Kasumi-1 (cell line): ENCODE data around the gene STH.
"Not testable (repeated sequence)": the region's sequence is repeated elsewhere in the genome, so short reads cannot be mapped to it uniquely, and the experiment has no call there.

Experiments used
- DNase-seq, 2 experiments: peaks; one replicate each; lab custom pipeline; 2025; lab: John Stamatoyannopoulos, UW

The STH gene

GRCh38 chr17:46006082-46006481 lies 7.0 kb downstream of the STH start:
- not testable (repeated sequence) for DNase-seq

GRCh38 chr17:46007461-46007965 lies 8.5 kb downstream of the STH start:
- DNase-seq: no peak

DNA sequence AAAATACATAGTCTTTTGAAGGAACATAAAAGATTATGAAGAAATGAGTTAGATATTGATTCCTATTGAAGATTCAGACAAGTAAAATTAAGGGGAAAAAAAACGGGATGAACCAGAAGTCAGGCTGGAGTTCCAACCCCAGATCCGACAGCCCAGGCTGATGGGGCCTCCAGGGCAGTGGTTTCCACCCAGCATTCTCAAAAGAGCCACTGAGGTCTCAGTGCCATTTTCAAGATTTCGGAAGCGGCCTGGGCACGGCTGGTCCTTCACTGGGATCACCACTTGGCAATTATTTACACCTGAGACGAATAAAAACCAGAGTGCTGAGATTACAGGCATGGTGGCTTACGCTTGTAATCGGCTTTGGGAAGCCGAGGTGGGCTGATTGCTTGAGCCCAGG lies 9.5 kb downstream of the STH start:
- no peak for DNase-seq

GRCh38 chr17:46009681-46010596 lies 10.9 kb downstream of the STH start:
- DNase-seq: no peak

- DNase-seq: no peak
Measured at GRCh38 chr17:46010597-46011186, 11.6 kb downstream of the STH start.

DNA sequence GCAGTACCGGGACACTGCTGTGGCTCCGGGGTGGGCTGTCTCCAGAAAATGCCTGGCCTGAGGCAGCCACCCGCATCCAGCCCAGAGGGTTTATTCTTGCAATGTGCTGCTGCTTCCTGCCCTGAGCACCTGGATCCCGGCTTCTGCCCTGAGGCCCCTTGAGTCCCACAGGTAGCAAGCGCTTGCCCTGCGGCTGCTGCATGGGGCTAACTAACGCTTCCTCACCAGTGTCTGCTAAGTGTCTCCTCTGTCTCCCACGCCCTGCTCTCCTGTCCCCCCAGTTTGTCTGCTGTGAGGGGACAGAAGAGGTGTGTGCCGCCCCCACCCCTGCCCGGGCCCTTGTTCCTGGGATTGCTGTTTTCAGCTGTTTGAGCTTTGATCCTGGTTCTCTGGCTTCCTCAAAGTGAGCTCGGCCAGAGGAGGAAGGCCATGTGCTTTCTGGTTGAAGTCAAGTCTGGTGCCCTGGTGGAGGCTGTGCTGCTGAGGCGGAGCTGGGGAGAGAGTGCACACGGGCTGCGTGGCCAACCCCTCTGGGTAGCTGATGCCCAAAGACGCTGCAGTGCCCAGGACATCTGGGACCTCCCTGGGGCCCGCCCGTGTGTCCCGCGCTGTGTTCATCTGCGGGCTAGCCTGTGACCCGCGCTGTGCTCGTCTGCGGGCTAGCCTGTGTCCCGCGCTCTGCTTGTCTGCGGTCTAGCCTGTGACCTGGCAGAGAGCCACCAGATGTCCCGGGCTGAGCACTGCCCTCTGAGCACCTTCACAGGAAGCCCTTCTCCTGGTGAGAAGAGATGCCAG lies 12.9 kb downstream of the STH start:
- no peak for DNase-seq

GRCh38 chr17:46012506-46013079 lies 13.5 kb downstream of the STH start:
- no peak for DNase-seq

- DNase-seq: no peak
Measured at GRCh38 chr17:46013127-46013501, 14.1 kb downstream of the STH start.

- no peak for DNase-seq
Measured at GRCh38 chr17:46013502-46014165, 14.6 kb downstream of the STH start.

DNA sequence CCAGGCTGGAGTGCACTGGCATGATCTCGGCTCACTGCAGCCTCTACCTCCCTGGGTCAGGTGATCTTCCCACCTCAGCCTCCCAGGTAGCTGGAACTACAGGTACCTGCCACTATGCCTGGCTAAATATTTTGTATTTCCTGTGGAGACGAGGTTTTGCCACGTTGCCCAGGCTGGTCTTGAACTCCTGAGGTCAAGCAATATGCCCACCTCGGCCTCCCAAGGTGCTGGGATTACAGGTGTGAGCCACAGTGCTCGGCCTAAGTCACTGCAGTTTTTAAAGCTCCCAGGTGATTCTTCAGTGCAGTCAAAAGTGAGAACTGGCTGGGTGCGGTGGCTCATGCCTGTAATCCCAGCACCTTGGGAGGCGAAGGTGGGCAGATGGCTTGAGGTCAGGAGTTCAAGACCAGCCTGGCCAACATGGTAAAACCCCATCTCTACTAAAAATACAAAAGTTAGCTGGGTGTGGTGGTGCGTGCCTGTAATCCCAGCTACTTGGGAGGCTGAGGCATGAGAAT lies 20.4 kb downstream of the STH start:
- not testable (repeated sequence) for DNase-seq

GRCh38 chr17:46020023-46020761 lies 21.1 kb downstream of the STH start:
- no peak for DNase-seq

GRCh38 chr17:46020998-46021397 lies 21.9 kb downstream of the STH start:
- no peak for DNase-seq

- not testable (repeated sequence) for DNase-seq
Measured at GRCh38 chr17:46023366-46023765, 24.3 kb downstream of the STH start.

- no peak for DNase-seq
Measured at GRCh38 chr17:46023783-46024388, 24.8 kb downstream of the STH start.

GRCh38 chr17:46024590-46024989 lies 25.5 kb downstream of the STH start:
- DNase-seq: no peak

DNA sequence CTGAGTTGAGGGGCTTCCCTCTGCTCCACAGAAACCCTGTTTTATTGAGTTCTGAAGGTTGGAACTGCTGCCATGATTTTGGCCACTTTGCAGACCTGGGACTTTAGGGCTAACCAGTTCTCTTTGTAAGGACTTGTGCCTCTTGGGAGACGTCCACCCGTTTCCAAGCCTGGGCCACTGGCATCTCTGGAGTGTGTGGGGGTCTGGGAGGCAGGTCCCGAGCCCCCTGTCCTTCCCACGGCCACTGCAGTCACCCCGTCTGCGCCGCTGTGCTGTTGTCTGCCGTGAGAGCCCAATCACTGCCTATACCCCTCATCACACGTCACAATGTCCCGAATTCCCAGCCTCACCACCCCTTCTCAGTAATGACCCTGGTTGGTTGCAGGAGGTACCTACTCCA lies 26.0 kb downstream of the STH start:
- no peak for DNase-seq

DNA sequence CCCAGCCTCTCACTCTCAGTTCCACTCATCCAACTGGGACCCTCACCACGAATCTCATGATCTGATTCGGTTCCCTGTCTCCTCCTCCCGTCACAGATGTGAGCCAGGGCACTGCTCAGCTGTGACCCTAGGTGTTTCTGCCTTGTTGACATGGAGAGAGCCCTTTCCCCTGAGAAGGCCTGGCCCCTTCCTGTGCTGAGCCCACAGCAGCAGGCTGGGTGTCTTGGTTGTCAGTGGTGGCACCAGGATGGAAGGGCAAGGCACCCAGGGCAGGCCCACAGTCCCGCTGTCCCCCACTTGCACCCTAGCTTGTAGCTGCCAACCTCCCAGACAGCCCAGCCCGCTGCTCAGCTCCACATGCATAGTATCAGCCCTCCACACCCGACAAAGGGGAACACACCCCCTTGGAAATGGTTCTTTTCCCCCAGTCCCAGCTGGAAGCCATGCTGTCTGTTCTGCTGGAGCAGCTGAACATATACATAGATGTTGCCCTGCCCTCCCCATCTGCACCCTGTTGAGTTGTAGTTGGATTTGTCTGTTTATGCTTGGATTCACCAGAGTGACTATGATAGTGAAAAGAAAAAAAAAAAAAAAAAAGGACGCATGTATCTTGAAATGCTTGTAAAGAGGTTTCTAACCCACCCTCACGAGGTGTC lies 26.6 kb downstream of the STH start:
- DNase-seq: no peak

DNA sequence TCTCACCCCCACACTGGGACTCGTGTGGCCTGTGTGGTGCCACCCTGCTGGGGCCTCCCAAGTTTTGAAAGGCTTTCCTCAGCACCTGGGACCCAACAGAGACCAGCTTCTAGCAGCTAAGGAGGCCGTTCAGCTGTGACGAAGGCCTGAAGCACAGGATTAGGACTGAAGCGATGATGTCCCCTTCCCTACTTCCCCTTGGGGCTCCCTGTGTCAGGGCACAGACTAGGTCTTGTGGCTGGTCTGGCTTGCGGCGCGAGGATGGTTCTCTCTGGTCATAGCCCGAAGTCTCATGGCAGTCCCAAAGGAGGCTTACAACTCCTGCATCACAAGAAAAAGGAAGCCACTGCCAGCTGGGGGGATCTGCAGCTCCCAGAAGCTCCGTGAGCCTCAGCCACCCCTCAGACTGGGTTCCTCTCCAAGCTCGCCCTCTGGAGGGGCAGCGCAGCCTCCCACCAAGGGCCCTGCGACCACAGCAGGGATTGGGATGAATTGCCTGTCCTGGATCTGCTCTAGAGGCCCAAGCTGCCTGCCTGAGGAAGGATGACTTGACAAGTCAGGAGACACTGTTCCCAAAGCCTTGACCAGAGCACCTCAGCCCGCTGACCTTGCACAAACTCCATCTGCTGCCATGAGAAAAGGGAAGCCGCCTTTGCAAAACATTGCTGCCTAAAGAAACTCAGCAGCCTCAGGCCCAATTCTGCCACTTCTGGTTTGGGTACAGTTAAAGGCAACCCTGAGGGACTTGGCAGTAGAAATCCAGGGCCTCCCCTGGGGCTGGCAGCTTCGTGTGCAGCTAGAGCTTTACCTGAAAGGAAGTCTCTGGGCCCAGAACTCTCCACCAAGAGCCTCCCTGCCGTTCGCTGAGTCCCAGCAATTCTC lies 27.4 kb downstream of the STH start:
- DNase-seq: no peak
